HG03520 (cell line): Measurements from ENCODE around the gene CEP128.

Source experiments
- ATAC-seq: cut with Tn5 transposase; IDR thresholded peaks from one replicate; pipeline ENCODE4 v1.9.1; 2021; ENCODE audit warnings: mild to moderate bottlenecking, moderate library complexity; ENCODE audit not compliant: unreplicated experiment

CEP128 gene

GRCh38 chr14:80498533-80498932 is 443.0 kb downstream of the CEP128 start:
- ATAC-seq, result no peak

- ATAC-seq, result no peak
These were observed 445.4 kb downstream of the CEP128 start for GRCh38 chr14:80496090-80496489.

GRCh38 chr14:80494769-80495168 is 446.8 kb downstream of the CEP128 start:
- no peak for ATAC-seq

GRCh38 chr14:80493620-80494019 is 447.9 kb downstream of the CEP128 start:
- no peak for ATAC-seq

GRCh38 chr14:80491650-80492049 is 449.9 kb downstream of the CEP128 start:
- no peak for ATAC-seq

GRCh38 chr14:80491131-80491530 is 450.4 kb downstream of the CEP128 start:
- ATAC-seq, result peak; percentile 50

GRCh38 chr14:80489513-80489912 is 452.0 kb downstream of the CEP128 start:
- no peak for ATAC-seq

- ATAC-seq, result no peak
These were observed 455.8 kb downstream of the CEP128 start for GRCh38 chr14:80485764-80486163.

GRCh38 chr14:80483331-80483730 is 458.2 kb downstream of the CEP128 start:
- ATAC-seq, result no peak

- no peak for ATAC-seq
These were observed 464.0 kb downstream of the CEP128 start for GRCh38 chr14:80477388-80478160.

GRCh38 chr14:80475074-80475473 is 466.5 kb downstream of the CEP128 start:
- ATAC-seq, result no peak

GRCh38 chr14:80468331-80469122 is 473.0 kb downstream of the CEP128 start:
- no peak for ATAC-seq

GRCh38 chr14:80465546-80466220 is 475.9 kb downstream of the CEP128 start:
- ATAC-seq, result no peak

- ATAC-seq, result no peak
These were observed 476.9 kb downstream of the CEP128 start for GRCh38 chr14:80464531-80465149.

- no peak for ATAC-seq
These were observed 485.3 kb downstream of the CEP128 start for GRCh38 chr14:80456209-80456608.

- ATAC-seq, result no peak
These were observed 486.5 kb downstream of the CEP128 start for GRCh38 chr14:80455031-80455430.

- ATAC-seq, result no peak
These were observed 493.3 kb downstream of the CEP128 start for GRCh38 chr14:80448267-80448666.

- no peak for ATAC-seq
These were observed 494.1 kb downstream of the CEP128 start for GRCh38 chr14:80447392-80447791.
